Measurements from ENCODE around the gene IFT57. TPM values are rescaled to one million over a fixed set of nuclear protein-coding genes. Genes with fewer than 3 reads are reported as not detected.
A peak's percentile ranks its signal among the peaks of the same experiment; 100 is the strongest.

Gene IFT57
- total and polyA plus RNA-seq, 2 donors (not counting 1 experiment from before 2014, with no cell fraction given), result 53.6 to 94.4 TPM

GRCh38 chr3:108133048-108133369 is 89.2 kb downstream of the IFT57 start:
- peaks cover 98% of the 10 kb centered on the region for H3K4me1 Mint-ChIP-seq
- Histone ChIP-seq H3K4me3 (ENCODE audit: control extremely low read depth in 1 of 5, extremely low read depth in 1 of 5, insufficient read depth in 1 of 5, low read depth in 2 of 5, low read length in 4 of 5) (peak overlapping the region; percentile 9 to 60 (median 31)), H3K27me3 (replicated peaks in 1 of 4; ENCODE audit: control extremely low read depth in 1 of 4, control insufficient read depth in 3 of 4, insufficient read depth in 4 of 4, low read length in 3 of 4) (no peaks in the 10 kb centered on the region), H3K27ac (ENCODE audit: low read length in 2 of 2) (peak overlapping the region; percentile 91 to 99), H3K4me2 (replicated peaks; ENCODE audit: low read depth, low read length, poor library complexity, severe bottlenecking) (peak overlapping the region; percentile 79), H3K4me1 (ENCODE audit: control insufficient read depth in 2 of 2, insufficient read depth in 2 of 2, low read length in 2 of 2) (peaks cover 96 to 98% of the 10 kb centered on the region in 2 donors), H3K79me2 (ENCODE audit: control insufficient read depth, insufficient read depth, low read length) (peaks cover 89% of the 10 kb centered on the region), H2AFZ (ENCODE audit: insufficient read depth, low read depth, low read length, poor library complexity, severe bottlenecking) (no peak overlapping the region), H4K20me1 (ENCODE audit: control insufficient read depth, insufficient read depth, low read length, poor library complexity, severe bottlenecking) (no peaks in the 10 kb centered on the region), H3K36me3 (replicated peaks in 1 of 2; ENCODE audit: control extremely low read depth in 1 of 2, control insufficient read depth in 1 of 2, extremely low read depth in 1 of 2, insufficient read depth in 2 of 2, low read length in 1 of 2) (peaks cover 0 to 37% of the 10 kb centered on the region in 2 experiments), H3K9ac (ENCODE audit: low read length) (peak overlapping the region; percentile 54), H3K9me3 (ENCODE audit: control extremely low read depth in 1 of 3, control insufficient read depth in 2 of 3, insufficient read depth in 1 of 3, low read length in 2 of 3) (peaks cover 0 to 6% (median 0%) of the 10 kb centered on the region in 3 donors)
- H3K4me3 Mint-ChIP-seq, result peak overlapping the region; percentile 62
- intact Hi-C loops (cut with micrococcal nuclease), result loop anchor here (10.0 kb wide), 1 partner anchor 52 kb away; no protein-coding TSS in a partner anchor
- ChIA-PET POLR2A (interaction anchor here (0.6 to 2.0 kb wide), 3 partner anchors 7 to 43 kb away, joined by 5 to 11 read pairs (median 6); no protein-coding TSS in a partner anchor), CTCF (interaction anchor here (0.7 to 1.4 kb wide), 3 partner anchors 25 to 189 kb away, joined by 3 read pairs; no protein-coding TSS in a partner anchor)
- no peak for TF ChIP-seq EZH2 (IDR thresholded peaks at IDR 0.05; ENCODE audit: borderline replicate concordance, insufficient read depth, low read depth, low read length, poor library complexity, severe bottlenecking)
- TF ChIP-seq CTCF (IDR thresholded peaks at IDR 0.05), result no peak
- H3K27ac Mint-ChIP-seq, result peak overlapping the region; percentile 85
- no peaks in the 10 kb centered on the region for H3K9me3 Mint-ChIP-seq (ENCODE audit: insufficient read depth)
- H3K27me3 Mint-ChIP-seq, result no peaks in the 10 kb centered on the region
- ATAC-seq (ENCODE audit: low read depth) (no peak), DNase-seq (no peak)

GRCh38 chr3:108131475-108132134 is 90.6 kb downstream of the IFT57 start:
- peak overlapping the region; percentile 62 for H3K4me3 Mint-ChIP-seq
- no peak for TF ChIP-seq CTCF (IDR thresholded peaks at IDR 0.05)
- no peak for TF ChIP-seq EZH2 (IDR thresholded peaks at IDR 0.05; ENCODE audit: borderline replicate concordance, insufficient read depth, low read depth, low read length, poor library complexity, severe bottlenecking)
- Histone ChIP-seq H3K27ac (ENCODE audit: low read length in 2 of 2) (peak overlapping the region; percentile 91 to 99), H4K20me1 (ENCODE audit: control insufficient read depth, insufficient read depth, low read length, poor library complexity, severe bottlenecking) (no peaks in the 10 kb centered on the region), H2AFZ (ENCODE audit: insufficient read depth, low read depth, low read length, poor library complexity, severe bottlenecking) (no peak overlapping the region), H3K79me2 (ENCODE audit: control insufficient read depth, insufficient read depth, low read length) (peaks cover 98% of the 10 kb centered on the region), H3K4me3 (ENCODE audit: control extremely low read depth in 1 of 5, extremely low read depth in 1 of 5, insufficient read depth in 1 of 5, low read depth in 2 of 5, low read length in 4 of 5) (peak overlapping the region in 3 of 5 experiments; percentile 7 to 49 (median 35)), H3K4me2 (replicated peaks; ENCODE audit: low read depth, low read length, poor library complexity, severe bottlenecking) (peak overlapping the region; percentile 79), H3K27me3 (replicated peaks in 1 of 4; ENCODE audit: control extremely low read depth in 1 of 4, control insufficient read depth in 3 of 4, insufficient read depth in 4 of 4, low read length in 3 of 4) (no peaks in the 10 kb centered on the region), H3K9me3 (ENCODE audit: control extremely low read depth in 1 of 3, control insufficient read depth in 2 of 3, insufficient read depth in 1 of 3, low read length in 2 of 3) (peaks cover 0 to 5% (median 0%) of the 10 kb centered on the region in 3 donors), H3K9ac (ENCODE audit: low read length) (peak overlapping the region; percentile 54), H3K36me3 (replicated peaks in 1 of 2; ENCODE audit: control extremely low read depth in 1 of 2, control insufficient read depth in 1 of 2, extremely low read depth in 1 of 2, insufficient read depth in 2 of 2, low read length in 1 of 2) (peaks cover 0 to 32% of the 10 kb centered on the region in 2 experiments), H3K4me1 (ENCODE audit: control insufficient read depth in 2 of 2, insufficient read depth in 2 of 2, low read length in 2 of 2) (peaks cover 97 to 98% of the 10 kb centered on the region in 2 donors)
- ChIA-PET CTCF (interaction anchor here (0.5 to 1.2 kb wide), 4 partner anchors 22 to 896 kb away, joined by 3 to 4 read pairs (median 3); no protein-coding TSS in a partner anchor), POLR2A (interaction anchor here (0.8 kb wide), 1 partner anchor 90 kb away, joined by 3 read pairs; no protein-coding TSS in a partner anchor)
- H3K4me1 Mint-ChIP-seq, result peaks cover 92% of the 10 kb centered on the region
- H3K27me3 Mint-ChIP-seq, result no peaks in the 10 kb centered on the region
- intact Hi-C loops (cut with micrococcal nuclease), result loop anchor here (1.0 to 10.0 kb wide), 2 partner anchors 53 to 91 kb away; partner anchors contain the start of gene IFT57
- H3K9me3 Mint-ChIP-seq (ENCODE audit: insufficient read depth), result no peaks in the 10 kb centered on the region
- ATAC-seq (ENCODE audit: low read depth) (no peak), DNase-seq (peak; percentile 67)
- 82% methylated on average over 4 of the region's 9 CpGs for WGBS (ENCODE audit: insufficient coverage)
- H3K27ac Mint-ChIP-seq, result peak overlapping the region; percentile 85

Measured in B cell (primary cell).